PC-9 (cell line): ENCODE data around the gene RAE1. TPM values are rescaled to one million over a fixed set of nuclear protein-coding genes. Genes with fewer than 3 reads are reported as not detected.

Experiments
- BruUV-seq: library from RNA; stranded (reverse); fragments of 400-500 nt; replicated peaks from 2 replicates; lab custom pipeline; 2021; lab: Mats Ljungman, UMichigan
- CTCF ChIA-PET: fragments of 300-600 bp; sonication (Branson Sonifier 250); formaldehyde crosslinking; loops from one replicate; lab custom pipeline; 2022; ENCODE audit warnings: antibody characterized with exemption; lab: Charles Lee
- POLR2A ChIA-PET: fragments of 300-600 bp; sonication (Branson Sonifier 250); formaldehyde crosslinking; loops from one replicate; lab custom pipeline; 2022; ENCODE audit warnings: antibody characterized with exemption; ENCODE audit not compliant: unreplicated experiment; lab: Charles Lee
- DNase-seq, 2 experiments: peaks; one replicate each; pipeline versions ENCODE4 v3.0.0 to v3.0.0-alpha.2; 2015 to 2022; ENCODE audit warnings: mixed read lengths in 1 of 2
- H2AFZ ChIP-seq: fragments of 200-600 bp; sonication (generic); 2 replicates; pipeline ENCODE4 v1.8.1; 2017; ENCODE audit warnings: antibody characterized with exemption
- H3F3A ChIP-seq: fragments of 200-600 bp; sonication (generic); 2 replicates; pipeline ENCODE4 v1.8.1; 2017; ENCODE audit warnings: antibody characterized with exemption, mild to moderate bottlenecking, low read depth; ENCODE audit not compliant: insufficient read depth
- H3K27ac ChIP-seq: fragments of 200-600 bp; sonication (generic); 2 replicates; pipeline ENCODE4 v1.6.1; 2016; ENCODE audit warnings: mixed run types
- H3K27me3 ChIP-seq: fragments of 200-600 bp; sonication (generic); 2 replicates; pipeline ENCODE4 v1.6.1; 2016; ENCODE audit warnings: low read depth, mixed run types; ENCODE audit not compliant: insufficient read depth
- H3K36me3 ChIP-seq: fragments of 200-600 bp; sonication (generic); 2 replicates; pipeline ENCODE4 v1.6.1; 2016; ENCODE audit warnings: low read depth, mixed run types
- H3K4me1 ChIP-seq: fragments of 200-600 bp; sonication (generic); replicated peaks from 2 replicates; pipeline ENCODE4 v1.6.1; 2016; ENCODE audit warnings: mixed run types; ENCODE audit not compliant: insufficient read depth
- H3K4me2 ChIP-seq: fragments of 200-600 bp; sonication (generic); 2 replicates; pipeline ENCODE4 v1.6.1; 2017; ENCODE audit warnings: mixed run types
- H3K4me3 ChIP-seq: fragments of 200-600 bp; sonication (generic); 2 replicates; pipeline ENCODE4 v1.6.1; 2016; ENCODE audit warnings: mixed run types
- H3K79me2 ChIP-seq: fragments of 200-600 bp; sonication (generic); 2 replicates; pipeline ENCODE4 v1.6.1; 2017; ENCODE audit warnings: low read depth, mixed run types
- H3K9me2 ChIP-seq: fragments of 200-600 bp; sonication (generic); 2 replicates; pipeline ENCODE4 v1.8.1; 2017; ENCODE audit warnings: mild to moderate bottlenecking; ENCODE audit not compliant: insufficient read depth
- H3K9me3 ChIP-seq: fragments of 200-600 bp; sonication (generic); 2 replicates; pipeline ENCODE4 v1.8.1; 2016; ENCODE audit warnings: low read depth; ENCODE audit not compliant: insufficient read depth
- H4K20me1 ChIP-seq: fragments of 200-600 bp; sonication (generic); 2 replicates; pipeline ENCODE4 v1.8.1; 2017; ENCODE audit not compliant: insufficient read depth
- CTCF ChIP-seq: fragments of 200-600 bp; sonication (generic); conservative IDR thresholded peaks from 2 replicates; pipeline ENCODE4 v1.6.1; 2017; ENCODE audit warnings: mixed run types, antibody characterized with exemption, mild to moderate bottlenecking, moderate library complexity
- EZH2 ChIP-seq: fragments of 200-600 bp; sonication (generic); IDR thresholded peaks from 2 replicates; pipeline ENCODE4 v1.8.0; 2017; ENCODE audit warnings: antibody characterized with exemption, low read depth
- intact Hi-C: fragments of 100-400 bp; cut with micrococcal nuclease; formaldehyde crosslinking; loops from one replicate; pipeline ENCODE4 v1.10.0; 2022; ENCODE audit not compliant: unreplicated experiment
- total RNA-seq: library from RNA; stranded (reverse); gene quantifications from 2 replicates; pipeline ENCODE4 v1.2.3, GENCODE V29; 2021

RAE1 gene
- total RNA-seq, 1 experiment from 2014 or later, result 38.4 TPM

- no peaks in the 10 kb centered on the region for H3K36me3 ChIP-seq
- no peak for TF ChIP-seq CTCF
- TF ChIP-seq EZH2, result no peak
- H3F3A ChIP-seq, result peaks cover 4% of the 10 kb centered on the region; the same call in 1 of the 2 replicates
- no peak overlapping the region for H3K27ac ChIP-seq
- BruUV-seq, result no TSS peak
- peaks cover 12% of the 10 kb centered on the region; the same call in 1 of the 2 replicates for H3K27me3 ChIP-seq
- no peaks in the 10 kb centered on the region for H3K9me3 ChIP-seq
- intact Hi-C loops, result no loop called here
- no peaks in the 10 kb centered on the region for H3K79me2 ChIP-seq
- no peaks in the 10 kb centered on the region for H4K20me1 ChIP-seq
- CTCF ChIA-PET, result interaction anchor here (0.6 kb wide), 1 partner anchor 786 kb away, joined by 5 read pairs; no protein-coding TSS in a partner anchor
- no peak overlapping the region for H3K4me2 ChIP-seq
- no peaks in the 10 kb centered on the region for H3K9me2 ChIP-seq
- POLR2A ChIA-PET, result interaction anchor here (0.6 kb wide), 2 partner anchors 29 to 56 kb away, joined by 3 to 4 read pairs; no protein-coding TSS in a partner anchor
- no peak overlapping the region for H3K4me3 ChIP-seq
- no peak overlapping the region for H2AFZ ChIP-seq
- peaks cover 18% of the 10 kb centered on the region for H3K4me1 ChIP-seq
- no peak for DNase-seq
These were observed 74.3 kb downstream of the RAE1 start for GRCh38 chr20:57425150-57426013.

- TF ChIP-seq EZH2, result no peak
- TF ChIP-seq CTCF, result no peak
- ChIA-PET POLR2A (no interaction called here), CTCF (no interaction called here)
- DNase-seq, result no peak
- Histone ChIP-seq H3K36me3 (no peaks in the 10 kb centered on the region), H3K9me3 (no peaks in the 10 kb centered on the region), H3F3A (peaks cover 4% of the 10 kb centered on the region; the same call in 1 of the 2 replicates), H2AFZ (no peak overlapping the region), H4K20me1 (no peaks in the 10 kb centered on the region), H3K4me3 (no peak overlapping the region), H3K27me3 (0 out of 2 replicates have a peak, but pooled peaks cover 3% of the 10 kb centered on the region), H3K79me2 (no peaks in the 10 kb centered on the region), H3K9me2 (no peaks in the 10 kb centered on the region), H3K27ac (no peak overlapping the region), H3K4me2 (no peak overlapping the region), H3K4me1 (peaks cover 25% of the 10 kb centered on the region)
- BruUV-seq, result no TSS peak
- intact Hi-C loops, result no loop called here
These were observed 75.2 kb downstream of the RAE1 start for GRCh38 chr20:57426271-57426689.

- Histone ChIP-seq H3K4me3 (no peak overlapping the region), H3K36me3 (no peaks in the 10 kb centered on the region), H4K20me1 (no peaks in the 10 kb centered on the region), H3K9me3 (no peaks in the 10 kb centered on the region), H3K4me1 (peaks cover 30% of the 10 kb centered on the region), H3K27me3 (no peaks in the 10 kb centered on the region), H3K27ac (no peak overlapping the region), H3K4me2 (no peak overlapping the region), H3F3A (peaks cover 4% of the 10 kb centered on the region; the same call in 1 of the 2 replicates), H2AFZ (no peak overlapping the region), H3K9me2 (no peaks in the 10 kb centered on the region), H3K79me2 (no peaks in the 10 kb centered on the region)
- POLR2A ChIA-PET, result interaction anchor here (0.6 to 0.7 kb wide), 2 partner anchors 36 to 1282 kb away, joined by 3 to 6 read pairs; partner anchors contain the start of gene RBM38
- intact Hi-C loops, result no loop called here
- no peak for DNase-seq
- CTCF ChIA-PET, result no interaction called here
- TF ChIP-seq EZH2, result no peak
- TF ChIP-seq CTCF, result no peak
- BruUV-seq, result no TSS peak
These were observed 75.8 kb downstream of the RAE1 start for GRCh38 chr20:57426831-57427230.
